Medulla oblongata (tissue), 1 donor: Measurements from ENCODE around the gene GALNS.
"Not testable (repeated sequence)": the region's sequence is repeated elsewhere in the genome, so short reads cannot be mapped to it uniquely, and the experiment has no call there.

Experiments
- DNase-seq: peaks from one replicate; pipeline ENCODE4 v3.0.0-alpha.2; 2015; ENCODE audit errors: extremely low spot score

The GALNS gene

GRCh38 chr16:88836791-88837190, 20.0 kb downstream of the GALNS start:
- no peak for DNase-seq

- no peak for DNase-seq
Observed at GRCh38 chr16:88835818-88836217, 20.9 kb downstream of the GALNS start.

- no peak for DNase-seq
Observed at GRCh38 chr16:88835383-88835782, 21.4 kb downstream of the GALNS start.

GRCh38 chr16:88834670-88835069, 22.1 kb downstream of the GALNS start:
- no peak for DNase-seq

- DNase-seq, result no peak
Observed at GRCh38 chr16:88833086-88833485, 23.7 kb downstream of the GALNS start.

GRCh38 chr16:88831838-88832237, 24.9 kb downstream of the GALNS start:
- no peak for DNase-seq

GRCh38 chr16:88830783-88831182, 26.0 kb downstream of the GALNS start:
- no peak for DNase-seq

- no peak for DNase-seq
Observed at GRCh38 chr16:88830258-88830657, 26.5 kb downstream of the GALNS start.

GRCh38 chr16:88828711-88829110, 28.0 kb downstream of the GALNS start:
- no peak for DNase-seq

- DNase-seq, result no peak
Observed at GRCh38 chr16:88827727-88828126, 29.0 kb downstream of the GALNS start.

- DNase-seq, result no peak
Observed at GRCh38 chr16:88826070-88826840, 30.5 kb downstream of the GALNS start.

GRCh38 chr16:88825146-88825545, 31.6 kb downstream of the GALNS start:
- DNase-seq, result no peak

GRCh38 chr16:88824256-88825077, 32.3 kb downstream of the GALNS start:
- no peak for DNase-seq

- DNase-seq, result not testable (repeated sequence)
Observed at GRCh38 chr16:88823646-88824045, 33.1 kb downstream of the GALNS start.

GRCh38 chr16:88822281-88823040, 34.3 kb downstream of the GALNS start:
- DNase-seq, result no peak

GRCh38 chr16:88821168-88821850, 35.4 kb downstream of the GALNS start:
- no peak for DNase-seq

GRCh38 chr16:88820385-88821025, 36.2 kb downstream of the GALNS start:
- no peak for DNase-seq

- no peak for DNase-seq
Observed at GRCh38 chr16:88819126-88819525, 37.6 kb downstream of the GALNS start.

GRCh38 chr16:88818575-88818874, 38.2 kb downstream of the GALNS start:
- DNase-seq, result no peak

- DNase-seq, result no peak
Observed at GRCh38 chr16:88817785-88818574, 38.8 kb downstream of the GALNS start.
